Right lobe of liver (tissue), 4 donors: ENCODE data around the gene RING1.
"Not testable (repeated sequence)": the region's sequence is repeated elsewhere in the genome, so short reads cannot be mapped to it uniquely, and the experiment has no call there.

Experiments used
- POLR2A ChIP-seq: fragments of 450-650 bp; IDR thresholded peaks from one replicate; pipeline ENCODE4 v1.6.1; 2017; ENCODE audit warnings: antibody characterized with exemption, mild to moderate bottlenecking
- TF ChIP-seq, protein P1 (sequence below), 4 donors: fragments of 200-600 bp in 3 of 4; fragments of 450-650 bp in 1 of 4; IDR thresholded peaks; one replicate each; pipeline versions ENCODE4 v1.5.1 to v1.8.0; 2016 to 2022; ENCODE audit warnings: antibody characterized with exemption in 4 of 4, mild to moderate bottlenecking in 2 of 4
- donor health status: DM: no; HTN: no; CAD: no.
- donor health status: DM: no; HTN: no; CAD: no.
- donor health status: DM: no; HTN: yes; CAD: no.

DNA sequence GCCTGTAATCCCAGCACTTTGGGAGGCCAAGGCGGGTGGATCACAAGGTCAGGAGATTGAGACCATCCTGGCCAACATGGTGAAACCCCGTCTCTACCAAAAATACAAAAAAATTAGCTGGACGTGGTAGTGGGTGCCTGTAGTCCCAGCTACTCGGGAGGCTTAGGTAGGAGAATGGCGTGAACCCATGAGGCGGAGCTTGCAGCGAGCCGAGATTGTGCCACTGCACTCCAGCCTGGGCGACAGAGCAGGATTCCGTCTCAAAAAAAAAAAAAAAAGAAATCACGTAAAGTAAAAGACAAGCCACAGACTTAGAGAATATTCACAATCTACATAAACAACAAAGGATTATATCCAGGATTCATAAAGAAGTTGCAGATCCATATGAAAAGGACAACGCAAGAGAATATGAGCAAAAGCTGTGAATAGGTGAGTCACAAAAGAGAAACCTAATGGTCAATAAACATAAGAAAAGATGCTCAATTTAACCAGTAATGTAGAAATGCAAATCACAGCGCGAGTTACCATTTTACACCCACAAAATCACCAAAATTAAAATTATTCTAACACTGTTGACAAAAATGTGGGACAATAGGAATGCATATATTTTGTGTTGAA lies 18.3 kb downstream of the RING1 start:
- TF ChIP-seq, protein P1, sequence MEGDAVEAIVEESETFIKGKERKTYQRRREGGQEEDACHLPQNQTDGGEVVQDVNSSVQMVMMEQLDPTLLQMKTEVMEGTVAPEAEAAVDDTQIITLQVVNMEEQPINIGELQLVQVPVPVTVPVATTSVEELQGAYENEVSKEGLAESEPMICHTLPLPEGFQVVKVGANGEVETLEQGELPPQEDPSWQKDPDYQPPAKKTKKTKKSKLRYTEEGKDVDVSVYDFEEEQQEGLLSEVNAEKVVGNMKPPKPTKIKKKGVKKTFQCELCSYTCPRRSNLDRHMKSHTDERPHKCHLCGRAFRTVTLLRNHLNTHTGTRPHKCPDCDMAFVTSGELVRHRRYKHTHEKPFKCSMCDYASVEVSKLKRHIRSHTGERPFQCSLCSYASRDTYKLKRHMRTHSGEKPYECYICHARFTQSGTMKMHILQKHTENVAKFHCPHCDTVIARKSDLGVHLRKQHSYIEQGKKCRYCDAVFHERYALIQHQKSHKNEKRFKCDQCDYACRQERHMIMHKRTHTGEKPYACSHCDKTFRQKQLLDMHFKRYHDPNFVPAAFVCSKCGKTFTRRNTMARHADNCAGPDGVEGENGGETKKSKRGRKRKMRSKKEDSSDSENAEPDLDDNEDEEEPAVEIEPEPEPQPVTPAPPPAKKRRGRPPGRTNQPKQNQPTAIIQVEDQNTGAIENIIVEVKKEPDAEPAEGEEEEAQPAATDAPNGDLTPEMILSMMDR (IDR thresholded peaks at IDR 0.05) = not testable (repeated sequence)
- TF ChIP-seq POLR2A = not testable (repeated sequence)
